Measurements from ENCODE around the gene MAP2K7. TPM values are rescaled to one million over a fixed set of nuclear protein-coding genes. Genes with fewer than 3 reads are reported as not detected.
"Not testable (repeated sequence)": the region's sequence is repeated elsewhere in the genome, so short reads cannot be mapped to it uniquely, and the experiment has no call there.

The MAP2K7 gene
- total and polyA plus RNA-seq, 8 donors, result 4.1 to 52.2 (median 14.7) TPM

DNA sequence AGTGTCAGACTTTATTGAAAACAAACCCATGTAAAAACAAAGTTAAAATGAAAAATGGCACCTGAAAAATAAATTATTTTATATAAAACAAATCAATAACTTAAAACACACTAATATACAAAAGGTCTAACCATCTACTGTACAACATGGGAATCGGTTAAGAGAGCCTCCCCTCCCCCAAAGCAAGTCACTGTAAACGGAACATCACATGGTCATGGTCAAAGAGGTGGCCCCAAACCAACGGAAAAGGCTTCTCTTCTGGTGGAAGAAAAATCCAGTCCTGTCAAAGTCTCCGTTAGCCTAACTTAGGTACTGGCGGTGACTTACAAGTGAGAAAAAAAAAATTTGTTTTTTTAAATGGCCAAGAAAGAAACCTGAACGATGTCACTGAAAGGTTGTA lies 55.5 kb downstream of the MAP2K7 start:
- Histone ChIP-seq H3K27ac (no peak overlapping the region), H3K4me1 (no peaks in the 10 kb centered on the region), H3K36me3 (peaks cover 9 to 60% (median 56%) of the 10 kb centered on the region in 4 donors), H3K4me3 (no peak overlapping the region), H3K9me3 (no peaks in the 10 kb centered on the region), H3K27me3 (no peaks in the 10 kb centered on the region)
- no peak for DNase-seq
- intact Hi-C loops (cut with DNase I; ENCODE audit: low total_unique reads), result no loop called here
- whole genome bisulfite sequencing, 5 donors, result 51 to 62% (median 61%) methylated on average over 6 of the region's 6 CpGs
- TF ChIP-seq POLR2A (IDR thresholded peaks at IDR 0.05) (no peak), POLR2AphosphoS5 (IDR thresholded peaks at IDR 0.05) (no peak), EP300 (IDR thresholded peaks at IDR 0.05) (no peak)
- TF ChIP-seq, protein P1, sequence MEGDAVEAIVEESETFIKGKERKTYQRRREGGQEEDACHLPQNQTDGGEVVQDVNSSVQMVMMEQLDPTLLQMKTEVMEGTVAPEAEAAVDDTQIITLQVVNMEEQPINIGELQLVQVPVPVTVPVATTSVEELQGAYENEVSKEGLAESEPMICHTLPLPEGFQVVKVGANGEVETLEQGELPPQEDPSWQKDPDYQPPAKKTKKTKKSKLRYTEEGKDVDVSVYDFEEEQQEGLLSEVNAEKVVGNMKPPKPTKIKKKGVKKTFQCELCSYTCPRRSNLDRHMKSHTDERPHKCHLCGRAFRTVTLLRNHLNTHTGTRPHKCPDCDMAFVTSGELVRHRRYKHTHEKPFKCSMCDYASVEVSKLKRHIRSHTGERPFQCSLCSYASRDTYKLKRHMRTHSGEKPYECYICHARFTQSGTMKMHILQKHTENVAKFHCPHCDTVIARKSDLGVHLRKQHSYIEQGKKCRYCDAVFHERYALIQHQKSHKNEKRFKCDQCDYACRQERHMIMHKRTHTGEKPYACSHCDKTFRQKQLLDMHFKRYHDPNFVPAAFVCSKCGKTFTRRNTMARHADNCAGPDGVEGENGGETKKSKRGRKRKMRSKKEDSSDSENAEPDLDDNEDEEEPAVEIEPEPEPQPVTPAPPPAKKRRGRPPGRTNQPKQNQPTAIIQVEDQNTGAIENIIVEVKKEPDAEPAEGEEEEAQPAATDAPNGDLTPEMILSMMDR (IDR thresholded peaks at IDR 0.05), result no peak

DNA sequence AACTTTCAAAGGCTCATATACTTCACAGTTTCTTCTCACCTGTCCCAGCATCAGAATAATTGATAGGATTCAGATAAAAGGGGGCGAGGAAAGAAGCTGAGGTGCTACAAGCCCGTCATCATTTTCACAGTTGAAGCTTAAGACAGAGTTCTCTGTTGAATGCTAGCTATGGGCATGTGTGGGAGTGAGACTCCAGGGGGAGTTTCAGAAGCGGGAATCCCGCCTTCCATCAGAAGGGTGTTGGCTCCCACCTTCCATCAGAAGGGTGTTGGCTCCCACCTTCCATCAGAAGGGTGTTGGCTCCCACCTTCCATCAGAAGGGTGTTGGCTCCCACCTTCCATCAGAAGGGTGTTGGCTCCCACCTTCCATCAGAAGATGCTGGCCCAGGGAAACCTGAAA lies 57.4 kb downstream of the MAP2K7 start:
- not testable (repeated sequence) for H3K27ac ChIP-seq, H3K9me3 ChIP-seq, H3K4me3 ChIP-seq, H3K27me3 ChIP-seq, DNase-seq, H3K4me1 ChIP-seq
- H3K36me3 ChIP-seq, result peaks cover 16 to 79% (median 74%) of the 10 kb centered on the region in 4 donors
- 86 to 93% (median 90%) methylated on average over 4 of the region's 4 CpGs for WGBS, 5 donors
- intact Hi-C loops (cut with DNase I; ENCODE audit: low total_unique reads), result loop anchor here (10.0 kb wide), 1 partner anchor 294 kb away; no protein-coding TSS in a partner anchor

DNA sequence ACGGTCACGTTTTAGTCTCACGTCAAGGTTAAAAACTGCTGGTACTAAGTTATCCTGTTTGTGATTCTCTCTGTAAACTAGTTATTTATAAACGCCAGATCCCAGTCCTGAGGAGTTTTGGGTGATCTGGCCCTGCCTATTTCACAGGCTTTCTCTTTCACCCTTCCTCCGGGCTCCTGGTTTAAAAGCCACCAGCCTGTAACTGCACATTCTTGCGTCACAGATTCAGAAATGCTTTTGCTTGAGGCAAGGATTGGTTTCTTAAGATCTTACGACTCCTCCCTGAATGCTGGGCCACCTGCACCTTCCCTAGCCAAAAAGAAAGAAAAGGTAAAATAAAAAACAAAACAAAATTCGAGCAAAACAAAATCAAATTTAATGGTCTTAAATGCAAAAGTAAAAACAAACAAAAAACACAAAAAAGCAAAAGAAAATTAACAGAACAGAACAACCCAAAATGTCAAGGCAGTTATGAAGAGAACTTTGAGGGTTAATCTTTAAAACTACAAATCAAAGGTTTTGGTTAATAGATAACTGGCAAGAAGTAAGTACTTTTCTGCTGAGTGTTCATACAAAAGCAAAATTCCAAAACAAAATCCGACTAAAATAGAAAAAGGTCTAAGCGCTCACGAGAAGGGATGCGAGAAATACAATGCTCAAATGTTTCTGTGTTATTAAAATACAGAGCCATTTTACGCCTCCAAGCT lies 58.4 kb downstream of the MAP2K7 start:
- Histone ChIP-seq H3K27ac (no peak overlapping the region), H3K4me3 (no peak overlapping the region), H3K36me3 (peaks cover 21 to 86% (median 83%) of the 10 kb centered on the region in 4 donors), H3K27me3 (no peaks in the 10 kb centered on the region), H3K9me3 (no peaks in the 10 kb centered on the region), H3K4me1 (no peaks in the 10 kb centered on the region)
- no peak for TF ChIP-seq POLR2AphosphoS5 (IDR thresholded peaks at IDR 0.05)
- TF ChIP-seq, protein P1 (IDR thresholded peaks at IDR 0.05), result no peak
- no peak for DNase-seq
- intact Hi-C loops (cut with DNase I; ENCODE audit: low total_unique reads), result loop anchor here (10.0 kb wide), 1 partner anchor 293 kb away; no protein-coding TSS in a partner anchor
- WGBS, 5 donors, result 78 to 85% (median 82%) methylated on average over 13 of the region's 13 CpGs

DNA sequence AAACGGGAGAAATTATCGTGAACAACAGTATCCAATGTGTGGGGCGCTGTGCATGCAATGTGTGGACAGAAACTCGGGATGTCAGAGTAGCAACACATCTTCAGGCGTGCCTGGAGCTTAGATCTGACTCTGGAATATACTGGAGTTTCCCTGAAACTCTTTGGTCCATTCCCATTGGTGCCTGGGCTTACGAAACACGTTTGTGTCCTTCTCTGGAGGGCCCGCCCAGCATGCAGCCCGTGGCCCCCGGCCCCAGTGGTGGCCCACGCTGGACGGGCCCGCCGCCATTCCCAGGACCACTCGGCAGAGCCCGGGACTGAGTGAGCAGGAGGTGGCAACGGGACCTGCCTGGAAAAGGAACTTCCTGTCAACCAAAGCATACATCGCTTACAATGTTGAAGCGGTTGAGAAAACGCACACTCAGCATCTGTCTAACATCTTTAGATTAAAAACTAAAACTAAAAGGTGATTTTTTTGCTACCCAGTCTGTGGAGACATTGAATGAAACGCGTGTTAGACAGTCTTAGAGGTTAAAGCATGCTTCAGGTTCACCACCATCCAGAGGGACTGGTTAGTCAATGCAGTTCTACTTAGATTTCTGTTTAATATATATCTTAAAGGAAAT lies 59.1 kb downstream of the MAP2K7 start:
- no peaks in the 10 kb centered on the region for H3K4me1 ChIP-seq
- 81 to 84% (median 82%) methylated on average over 21 to 22 of the region's 22 CpGs for WGBS, 5 donors
- H3K27me3 ChIP-seq, result no peaks in the 10 kb centered on the region
- H3K9me3 ChIP-seq, result no peaks in the 10 kb centered on the region
- no peak for TF ChIP-seq EP300 (IDR thresholded peaks at IDR 0.05)
- no peak for TF ChIP-seq POLR2A (IDR thresholded peaks at IDR 0.05)
- TF ChIP-seq, protein P1 (IDR thresholded peaks at IDR 0.05), result no peak
- TF ChIP-seq POLR2AphosphoS5 (IDR thresholded peaks at IDR 0.05), result no peak
- peaks cover 26 to 90% (median 89%) of the 10 kb centered on the region in 4 donors for H3K36me3 ChIP-seq
- intact Hi-C loops (cut with DNase I; ENCODE audit: low total_unique reads), result loop anchor here (10.0 kb wide), 1 partner anchor 292 kb away; no protein-coding TSS in a partner anchor
- H3K27ac ChIP-seq, result no peak overlapping the region
- no peak overlapping the region for H3K4me3 ChIP-seq
- DNase-seq, result no peak

GRCh38 chr19:7963566-7963965 lies 59.9 kb downstream of the MAP2K7 start:
- DNase-seq, result no peak
- Histone ChIP-seq H3K9me3 (no peaks in the 10 kb centered on the region), H3K4me1 (no peaks in the 10 kb centered on the region), H3K27ac (no peak overlapping the region), H3K36me3 (peaks cover 26 to 92% (median 90%) of the 10 kb centered on the region in 4 donors), H3K4me3 (no peak overlapping the region), H3K27me3 (no peaks in the 10 kb centered on the region)
- intact Hi-C loops (cut with DNase I; ENCODE audit: low total_unique reads), result loop anchor here (10.0 kb wide), 1 partner anchor 291 kb away; no protein-coding TSS in a partner anchor
- 93 to 95% (median 94%) methylated on average over 23 to 25 of the region's 25 CpGs for WGBS, 5 donors
- no peak for TF ChIP-seq POLR2A (IDR thresholded peaks at IDR 0.05)
- no peak for TF ChIP-seq POLR2AphosphoS5 (IDR thresholded peaks at IDR 0.05)
- no peak for TF ChIP-seq EP300 (IDR thresholded peaks at IDR 0.05)
- TF ChIP-seq, protein P1 (IDR thresholded peaks at IDR 0.05), result no peak
